Activated CD4-positive, alpha-beta T cell treated with anti-CD3 and anti-CD28 coated beads for 48 hours (primary cell): ENCODE measurements around the gene MS4A4E.
"Not testable (repeated sequence)": the region's sequence is repeated elsewhere in the genome, so short reads cannot be mapped to it uniquely, and the experiment has no call there.

Source experiments
- DNase-seq: peaks from one replicate; pipeline ENCODE4 v3.0.0-alpha.2; 2020

Gene MS4A4E

GRCh38 chr11:60242740-60243239 lies at the start of gene MS4A4E:
Gene MS4A4E, minus strand, starts transcription at chr11:60243137. Its CDS starts 13,082 bp downstream, at chr11:60230055.
- DNase-seq = no peak

DNA sequence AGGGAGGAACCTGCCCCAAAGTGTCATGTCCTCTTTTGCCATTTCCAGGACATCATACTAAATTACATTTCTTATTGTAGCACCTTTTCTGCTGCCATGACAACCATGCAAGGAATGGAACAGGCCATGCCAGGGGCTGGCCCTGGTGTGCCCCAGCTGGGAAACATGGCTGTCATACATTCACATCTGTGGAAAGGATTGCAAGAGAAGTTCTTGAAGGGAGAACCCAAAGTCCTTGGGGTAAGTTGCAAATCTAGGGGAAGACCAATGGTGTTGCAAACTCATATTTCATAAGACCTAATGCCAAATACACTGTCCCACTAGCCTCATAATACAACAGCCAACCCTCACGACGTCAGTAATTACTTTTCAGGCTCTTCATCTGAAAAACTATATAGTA lies 49.2 kb upstream of the MS4A4E start:
- no peak for DNase-seq

DNA sequence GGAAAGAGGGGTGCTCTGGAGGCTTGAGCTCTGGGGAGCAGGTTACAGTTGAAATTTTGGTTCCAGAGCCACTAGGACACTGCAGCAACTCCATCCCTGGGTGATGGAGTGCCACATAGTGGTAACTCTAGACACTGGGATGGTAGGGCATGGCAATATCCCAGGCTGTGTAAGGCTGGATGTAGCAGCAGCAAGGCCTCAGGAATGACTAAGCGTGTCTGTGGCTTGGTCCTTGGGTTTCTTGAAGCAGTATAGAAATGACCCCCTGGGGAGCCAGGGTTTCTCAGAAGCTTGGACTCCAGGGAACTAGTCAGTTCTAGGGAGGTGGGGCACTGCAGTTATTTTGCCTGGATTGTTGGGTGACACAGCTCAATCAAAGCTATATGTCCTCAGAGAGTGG lies 45.6 kb upstream of the MS4A4E start:
- DNase-seq = no peak

DNA sequence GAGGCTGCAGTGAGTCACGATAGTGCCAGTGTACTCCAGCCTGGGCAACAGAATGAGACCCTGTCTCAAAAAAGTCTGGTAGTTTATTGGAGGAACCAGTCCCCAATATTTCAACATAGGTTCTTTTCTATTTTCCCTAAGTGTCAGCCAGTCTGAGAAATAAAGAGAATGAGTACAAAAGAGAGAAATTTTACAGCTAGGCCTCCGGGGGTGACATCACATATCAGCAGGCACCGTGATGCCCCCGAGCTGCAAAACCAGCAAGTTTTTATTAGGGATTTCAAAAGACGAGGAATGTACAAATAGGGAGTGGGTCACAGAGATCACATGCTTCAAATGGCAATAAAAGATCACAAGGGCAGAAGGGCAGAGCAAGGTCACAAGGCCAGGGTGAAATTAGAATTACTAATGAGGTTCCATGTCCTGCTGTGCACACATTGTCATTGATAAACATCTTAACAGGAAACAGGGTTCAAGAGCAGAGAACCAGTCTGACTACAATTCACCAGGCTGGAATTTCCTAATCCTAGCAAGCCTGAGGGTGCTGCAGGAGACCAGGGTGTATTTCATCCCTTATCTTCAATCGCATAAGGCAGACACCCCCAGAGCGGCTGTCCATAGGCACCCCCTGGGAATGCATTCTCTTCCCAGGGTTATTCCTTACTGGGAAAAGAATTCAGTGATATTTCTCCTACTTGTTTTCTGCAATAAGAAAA lies 42.6 kb upstream of the MS4A4E start:
- not testable (repeated sequence) for DNase-seq

- DNase-seq = no peak
Measured at GRCh38 chr11:60282286-60282685, 39.3 kb upstream of the MS4A4E start.

- DNase-seq = no peak
Measured at GRCh38 chr11:60281485-60281884, 38.5 kb upstream of the MS4A4E start.

GRCh38 chr11:60280412-60280811 lies 37.5 kb upstream of the MS4A4E start, which contains the start of gene MS4A4A:
Gene MS4A4A, plus strand, starts transcription at chr11:60280666. Its CDS starts 10 bp downstream, at chr11:60280676.
- DNase-seq = no peak

DNA sequence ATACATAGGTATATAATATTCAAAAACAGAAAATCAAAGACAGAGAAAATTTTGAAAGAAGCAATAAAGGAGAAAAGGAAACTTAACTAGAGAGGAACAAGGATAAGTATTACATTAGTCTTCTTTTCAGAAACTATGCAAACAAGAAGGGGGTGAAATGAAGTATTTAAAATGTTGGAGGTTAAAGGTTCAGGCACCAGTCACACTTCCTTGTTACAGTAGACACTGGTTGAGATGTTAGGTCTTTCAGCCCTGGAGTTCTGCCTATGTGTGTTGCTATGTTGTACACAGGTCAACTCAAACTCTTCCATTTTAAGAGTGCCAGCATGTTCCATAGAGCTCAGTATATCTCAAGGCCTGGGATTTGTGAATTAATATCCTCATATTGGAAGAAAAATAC lies 31.5 kb upstream of the MS4A4E start:
- DNase-seq = no peak

- DNase-seq = peak; percentile 12
Measured at GRCh38 chr11:60265373-60266214, 22.7 kb upstream of the MS4A4E start.

DNA sequence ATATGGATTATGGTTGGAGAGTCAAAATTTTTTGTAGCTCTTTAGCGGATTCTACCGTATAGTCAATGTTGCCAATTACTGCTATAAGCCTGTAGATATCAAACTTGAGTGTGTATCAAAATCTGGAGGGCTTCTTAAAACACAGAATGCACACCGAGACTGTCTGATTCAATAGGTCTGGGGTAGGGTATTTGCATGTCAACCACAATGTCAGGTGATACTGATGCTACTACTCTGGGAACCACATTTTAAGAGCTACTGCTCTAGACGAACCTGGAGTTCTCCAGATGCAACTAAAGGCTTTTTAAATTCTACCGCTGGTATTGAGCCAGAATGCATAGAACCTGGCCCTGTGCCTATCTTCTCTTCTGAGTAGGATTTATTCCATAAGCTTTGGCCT lies 21.7 kb upstream of the MS4A4E start:
- DNase-seq = no peak

DNA sequence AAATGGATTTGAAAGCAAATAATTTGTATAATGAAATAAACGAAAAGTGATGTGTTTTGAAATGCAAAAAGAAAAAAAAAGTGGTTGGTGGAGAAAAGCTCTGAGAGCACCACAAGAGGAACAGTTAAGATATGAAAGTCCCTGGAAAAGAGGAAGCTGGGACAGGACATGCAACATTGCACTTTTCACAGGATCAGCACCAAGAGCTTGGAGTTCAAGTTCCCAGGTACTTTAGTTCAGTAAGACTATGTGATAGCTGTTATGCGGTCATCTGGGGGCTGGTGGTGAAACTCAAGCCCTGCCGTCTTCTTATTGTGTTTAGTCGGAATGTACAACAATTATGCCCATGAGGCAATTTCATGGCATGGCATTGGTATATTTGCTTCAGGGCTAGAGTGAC lies 20.5 kb upstream of the MS4A4E start:
- DNase-seq = no peak

DNA sequence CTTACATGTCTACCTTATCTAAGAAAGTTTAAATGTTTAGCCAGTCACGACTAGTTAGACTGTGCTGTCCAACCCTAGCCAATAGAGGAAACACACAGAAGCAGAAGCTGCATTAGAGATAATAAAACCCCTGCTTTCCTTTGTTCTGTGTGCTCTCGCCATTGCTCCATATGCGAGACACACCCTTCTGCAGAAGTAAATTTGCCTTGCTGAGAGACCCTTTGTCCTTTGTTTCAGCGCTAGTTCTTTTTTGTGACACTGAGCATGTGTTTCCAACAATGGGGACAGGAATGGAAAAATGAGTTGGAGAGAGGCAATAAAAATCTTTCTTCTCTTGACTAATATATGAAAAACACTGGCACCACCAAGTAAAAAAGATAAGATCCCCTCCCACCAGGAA lies 18.1 kb upstream of the MS4A4E start:
- no peak for DNase-seq

- DNase-seq = no peak
Measured at GRCh38 chr11:60257956-60258722, 15.2 kb upstream of the MS4A4E start.

DNA sequence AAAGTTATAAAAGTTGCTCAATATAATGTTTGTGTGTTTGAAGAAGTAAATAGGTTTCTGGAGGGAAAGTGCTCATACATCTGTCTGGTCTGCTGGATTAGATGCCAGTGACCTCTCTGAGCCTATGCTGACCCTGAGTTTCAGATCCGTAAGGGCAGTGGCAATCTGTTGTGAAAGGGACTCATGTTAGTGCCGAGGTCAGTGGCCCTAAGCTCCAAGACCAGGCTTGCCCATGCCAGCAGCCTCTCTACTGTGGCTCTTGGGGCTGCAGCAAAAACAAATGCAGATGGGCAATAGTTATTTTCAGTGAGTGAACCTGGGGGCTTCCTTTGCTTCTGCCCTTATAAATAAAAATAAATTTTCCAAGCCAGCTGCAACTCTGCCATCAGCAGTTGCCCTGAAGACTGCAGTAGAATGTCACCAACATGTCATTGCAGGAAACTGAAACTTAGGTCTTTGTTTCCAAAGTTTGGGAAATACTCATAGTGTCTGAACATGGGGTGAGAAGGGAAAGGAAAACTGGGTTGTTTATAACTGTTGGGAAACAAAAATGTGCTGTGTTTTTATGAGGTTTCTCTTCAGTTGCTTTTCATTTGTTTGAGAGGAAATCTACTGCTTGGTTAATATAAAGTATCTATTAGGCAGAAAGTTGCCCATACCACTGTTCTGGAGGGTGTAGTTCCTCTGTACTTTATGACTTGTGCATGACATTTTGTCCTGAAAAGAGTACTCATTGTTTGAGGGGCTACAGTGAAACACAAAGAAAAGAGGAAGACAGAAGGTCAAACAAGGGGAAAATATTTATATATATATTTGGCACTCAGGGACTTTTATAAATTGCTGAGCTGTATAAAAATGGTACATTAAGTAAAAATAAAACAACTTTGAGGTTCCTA lies 9.5 kb upstream of the MS4A4E start:
- no peak for DNase-seq

GRCh38 chr11:60251485-60252212 lies 8.7 kb upstream of the MS4A4E start:
- peak; percentile 22 for DNase-seq

DNA sequence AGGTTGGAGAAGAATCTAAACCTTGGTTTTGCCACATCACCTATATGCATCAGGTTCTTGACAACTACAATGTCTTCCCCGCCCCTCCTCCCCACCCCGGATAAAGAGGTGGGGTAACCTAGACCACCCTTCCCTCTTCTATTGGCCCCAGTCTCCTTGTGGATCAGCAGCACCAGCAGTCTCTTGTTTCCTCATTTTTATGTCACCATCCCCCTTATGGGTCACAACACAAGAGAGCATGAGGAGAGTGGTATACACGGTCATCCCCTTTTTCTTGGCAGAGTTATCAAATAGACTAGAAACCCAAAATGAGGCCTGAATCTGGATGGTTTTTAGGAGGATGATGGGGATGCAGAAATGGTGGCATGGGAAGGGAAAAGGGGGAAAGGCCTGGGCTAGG lies 1.2 kb downstream of the MS4A4E start:
- DNase-seq = no peak

GRCh38 chr11:60240662-60241061 lies 2.3 kb downstream of the MS4A4E start:
- no peak for DNase-seq

DNA sequence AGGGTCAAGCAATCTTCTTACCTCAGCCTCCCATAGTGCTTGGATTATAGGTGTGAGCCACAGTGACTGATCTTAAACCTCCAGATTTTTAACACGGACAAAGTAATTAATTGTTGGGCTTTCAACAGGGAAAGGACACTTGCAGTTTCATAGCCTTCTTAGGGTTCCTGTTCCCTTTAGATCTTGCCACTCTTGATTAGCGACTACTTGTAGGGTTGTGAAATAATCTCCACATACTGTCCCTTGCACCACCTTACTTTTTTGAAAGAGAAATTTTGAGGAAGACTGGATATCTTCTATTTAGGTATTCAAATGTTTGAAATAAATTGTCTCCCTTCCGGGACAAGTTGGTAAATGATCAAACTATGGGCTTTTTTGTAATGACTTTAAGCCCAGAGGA lies 7.6 kb downstream of the MS4A4E start:
- no peak for DNase-seq

DNA sequence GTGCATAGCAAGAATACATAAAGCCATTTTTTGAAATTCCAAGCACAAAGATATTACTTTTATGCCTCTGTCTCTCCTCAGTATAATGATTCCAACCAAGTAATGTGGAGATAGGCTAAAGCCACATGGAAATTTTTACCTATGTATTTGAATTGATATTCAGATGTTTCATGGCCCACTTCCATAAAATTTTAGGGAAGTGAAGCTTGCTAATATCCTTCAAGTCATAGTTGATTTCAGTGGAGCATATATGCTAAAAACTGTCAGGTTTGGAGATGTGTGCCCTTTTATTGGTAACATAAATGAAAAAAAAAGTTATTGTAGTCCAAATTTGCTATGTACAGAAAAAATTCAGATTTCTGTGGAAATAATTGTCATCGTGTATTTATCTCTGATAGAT lies 12.3 kb downstream of the MS4A4E start:
- DNase-seq = no peak

GRCh38 chr11:60222141-60222540 lies 20.8 kb downstream of the MS4A4E start:
- DNase-seq = no peak

GRCh38 chr11:60221692-60222091 lies 21.2 kb downstream of the MS4A4E start:
- DNase-seq = no peak
